CD4-positive, alpha-beta memory T cell (primary cell): ENCODE results near the gene GALNT18. TPM values are rescaled to one million over a fixed set of nuclear protein-coding genes. Genes with fewer than 3 reads are reported as not detected.
A peak's percentile ranks its signal among the peaks of the same experiment; 100 is the strongest.

ENCODE experiments used
- CTCF ChIA-PET: fragments of 350-600 bp; sonication (Branson Sonifier 250); formaldehyde crosslinking; loops from one replicate; lab custom pipeline; 2021; ENCODE audit warnings: inconsistent platforms; ENCODE audit not compliant: partially characterized antibody; lab: Charles Lee
- POLR2A ChIA-PET: fragments of 350-600 bp; sonication (Branson Sonifier 250); formaldehyde crosslinking; loops from one replicate; lab custom pipeline; 2021; ENCODE audit not compliant: partially characterized antibody; lab: Charles Lee
- DNase-seq, 5 donors: peaks; one replicate each; pipeline versions ENCODE4 v3.0.0 to v3.0.0-alpha.2; 2020 to 2022; ENCODE audit warnings: mixed read lengths in 1 of 5
- H3K27ac ChIP-seq: one replicate; pipeline ENCODE4 v1.7.0; 2013; ENCODE audit warnings: low read depth, low read length
- H3K27me3 ChIP-seq: 2 replicates; pipeline ENCODE4 v1.7.0; 2013; ENCODE audit warnings: mild to moderate bottlenecking, low read length, moderate library complexity; ENCODE audit not compliant: insufficient read depth
- H3K36me3 ChIP-seq: 2 replicates; pipeline ENCODE4 v1.7.0; 2013; ENCODE audit warnings: mild to moderate bottlenecking, low read length, moderate library complexity; ENCODE audit not compliant: insufficient read depth
- H3K4me1 ChIP-seq: 2 replicates; pipeline ENCODE4 v1.7.0; 2013; ENCODE audit warnings: mild to moderate bottlenecking, low read length, moderate library complexity; ENCODE audit not compliant: insufficient read depth
- H3K4me3 ChIP-seq, 2 donors: one replicate each; pipeline ENCODE4 v1.7.0; 2013; ENCODE audit warnings: low read length in 2 of 2, mild to moderate bottlenecking in 1 of 2
- H3K9me3 ChIP-seq, 2 donors: one replicate each; pipeline ENCODE4 v1.7.0; 2013; ENCODE audit warnings: low read length in 2 of 2, control low read depth in 1 of 2; ENCODE audit not compliant: control insufficient read depth in 1 of 2
- H3K27ac Mint-ChIP-seq, 7 donors: one replicate each; pipeline ENCODE4 v1.8.0; 2020 to 2021; ENCODE audit warnings: mixed read lengths in 7 of 7, mild to moderate bottlenecking in 6 of 7, inconsistent platforms in 3 of 7, moderate library complexity in 3 of 7
- H3K27me3 Mint-ChIP-seq, 2 donors: one replicate each; pipeline ENCODE4 v1.8.0; 2020 to 2021; ENCODE audit warnings: mixed read lengths in 2 of 2
- H3K36me3 Mint-ChIP-seq, 2 donors: one replicate each; pipeline ENCODE4 v1.8.0; 2020 to 2021; ENCODE audit warnings: mixed read lengths in 2 of 2, inconsistent platforms in 1 of 2, mild to moderate bottlenecking in 1 of 2
- H3K4me1 Mint-ChIP-seq, 4 donors: one replicate each; pipeline ENCODE4 v1.8.0; 2020 to 2021; ENCODE audit warnings: mixed read lengths in 4 of 4, mild to moderate bottlenecking in 1 of 4
- H3K4me3 Mint-ChIP-seq, 8 donors: one replicate each; pipeline ENCODE4 v1.8.0; 2020 to 2021; ENCODE audit warnings: mixed read lengths in 8 of 8, mild to moderate bottlenecking in 7 of 8, moderate library complexity in 6 of 8, inconsistent platforms in 3 of 8
- H3K9me3 Mint-ChIP-seq, 8 donors: one replicate each; pipeline ENCODE4 v1.8.0; 2020 to 2021; ENCODE audit warnings: mixed read lengths in 8 of 8, mild to moderate bottlenecking in 5 of 8, inconsistent platforms in 3 of 8, moderate library complexity in 1 of 8
- intact Hi-C: fragments of 100-400 bp; cut with micrococcal nuclease; formaldehyde crosslinking; loops from one replicate; pipeline ENCODE4 v1.15.1; 2023
- polyA plus RNA-seq, 2 donors: library from polyadenylated mRNA; unstranded; fragments of 300-500 nt; fragmentation: Illumina TruSeq; gene quantifications; one replicate each; pipeline ENCODE4 v1.2.3, GENCODE V29; 2021
- total RNA-seq, 2 experiments: library from RNA; stranded (reverse); gene quantifications; one replicate each; pipeline ENCODE4 v1.2.3, GENCODE V29; 2021

GALNT18 gene
- total and polyA plus RNA-seq, 4 experiments from 2014 or later = not detected

DNA sequence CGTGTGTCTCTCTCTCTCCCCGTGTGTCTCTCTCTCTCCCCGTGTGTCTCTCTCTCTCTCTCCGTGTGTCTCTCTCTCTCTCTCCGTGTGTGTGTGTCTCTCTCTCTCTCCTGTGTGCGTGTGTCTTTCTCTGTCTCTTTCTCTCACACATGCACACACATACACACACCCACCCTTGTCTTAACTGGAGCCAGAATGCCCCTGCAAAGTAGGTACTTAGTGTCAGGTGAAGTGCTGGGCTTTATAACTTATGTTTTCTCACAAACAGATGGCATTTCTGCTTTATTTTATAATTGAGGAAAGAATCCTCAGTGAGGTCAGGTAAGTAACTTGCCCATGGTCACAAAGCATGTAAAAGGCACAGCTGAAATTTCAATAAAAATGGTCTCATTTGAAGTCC lies 374.7 kb downstream of the GALNT18 start:
- no peaks in the 10 kb centered on the region for H3K36me3 Mint-ChIP-seq
- peaks cover 22 to 41% (median 27%) of the 10 kb centered on the region in 4 donors for H3K4me1 Mint-ChIP-seq
- ChIA-PET POLR2A (no interaction called here), CTCF (no interaction called here)
- no peak overlapping the region for H3K4me3 Mint-ChIP-seq
- no peak for DNase-seq
- Histone ChIP-seq H3K4me1 (peaks cover 30% of the 10 kb centered on the region), H3K27me3 (no peaks in the 10 kb centered on the region), H3K9me3 (no peaks in the 10 kb centered on the region), H3K4me3 (no peak overlapping the region), H3K36me3 (no peaks in the 10 kb centered on the region), H3K27ac (no peak overlapping the region)
- H3K27ac Mint-ChIP-seq = peak overlapping the region in 4 of 7 donors; percentile 42 to 66 (median 60)
- intact Hi-C loops = no loop called here
- H3K27me3 Mint-ChIP-seq = peaks cover 0 to 3% of the 10 kb centered on the region in 2 donors
- H3K9me3 Mint-ChIP-seq = peaks cover 0 to 2% (median 0%) of the 10 kb centered on the region in 8 donors

GRCh38 chr11:11246166-11246565 lies 375.6 kb downstream of the GALNT18 start:
- H3K27ac Mint-ChIP-seq = peak overlapping the region in 4 of 7 donors; percentile 61 to 87 (median 82)
- ChIA-PET CTCF (interaction anchor here (1.6 kb wide), 1 partner anchor 313 kb away, joined by 3 read pairs; no protein-coding TSS in a partner anchor), POLR2A (no interaction called here)
- Histone ChIP-seq H3K4me3 (no peak overlapping the region), H3K27ac (no peak overlapping the region), H3K36me3 (no peaks in the 10 kb centered on the region), H3K9me3 (no peaks in the 10 kb centered on the region), H3K4me1 (peaks cover 30% of the 10 kb centered on the region), H3K27me3 (no peaks in the 10 kb centered on the region)
- DNase-seq = no peak
- H3K9me3 Mint-ChIP-seq = peaks cover 0 to 2% (median 0%) of the 10 kb centered on the region in 8 donors
- H3K36me3 Mint-ChIP-seq = no peaks in the 10 kb centered on the region
- H3K27me3 Mint-ChIP-seq = no peaks in the 10 kb centered on the region
- H3K4me1 Mint-ChIP-seq = peaks cover 26 to 48% (median 31%) of the 10 kb centered on the region in 4 donors
- H3K4me3 Mint-ChIP-seq = no peak overlapping the region
- intact Hi-C loops = no loop called here

GRCh38 chr11:11245453-11245852 lies 376.4 kb downstream of the GALNT18 start:
- ChIA-PET CTCF (interaction anchor here (1.6 kb wide), 2 partner anchors 10 to 312 kb away, joined by 3 to 4 read pairs; no protein-coding TSS in a partner anchor), POLR2A (no interaction called here)
- Histone ChIP-seq H3K27ac (no peak overlapping the region), H3K27me3 (no peaks in the 10 kb centered on the region), H3K4me3 (no peak overlapping the region), H3K4me1 (peaks cover 30% of the 10 kb centered on the region), H3K9me3 (no peaks in the 10 kb centered on the region), H3K36me3 (no peaks in the 10 kb centered on the region)
- no peaks in the 10 kb centered on the region for H3K36me3 Mint-ChIP-seq
- no peak overlapping the region for H3K4me3 Mint-ChIP-seq
- H3K27ac Mint-ChIP-seq = peak overlapping the region in 3 of 7 donors; percentile 21 to 87 (median 42)
- no peaks in the 10 kb centered on the region for H3K27me3 Mint-ChIP-seq
- intact Hi-C loops = no loop called here
- DNase-seq = no peak
- peaks cover 0 to 2% (median 0%) of the 10 kb centered on the region in 8 donors for H3K9me3 Mint-ChIP-seq
- H3K4me1 Mint-ChIP-seq = peaks cover 26 to 48% (median 31%) of the 10 kb centered on the region in 4 donors

DNA sequence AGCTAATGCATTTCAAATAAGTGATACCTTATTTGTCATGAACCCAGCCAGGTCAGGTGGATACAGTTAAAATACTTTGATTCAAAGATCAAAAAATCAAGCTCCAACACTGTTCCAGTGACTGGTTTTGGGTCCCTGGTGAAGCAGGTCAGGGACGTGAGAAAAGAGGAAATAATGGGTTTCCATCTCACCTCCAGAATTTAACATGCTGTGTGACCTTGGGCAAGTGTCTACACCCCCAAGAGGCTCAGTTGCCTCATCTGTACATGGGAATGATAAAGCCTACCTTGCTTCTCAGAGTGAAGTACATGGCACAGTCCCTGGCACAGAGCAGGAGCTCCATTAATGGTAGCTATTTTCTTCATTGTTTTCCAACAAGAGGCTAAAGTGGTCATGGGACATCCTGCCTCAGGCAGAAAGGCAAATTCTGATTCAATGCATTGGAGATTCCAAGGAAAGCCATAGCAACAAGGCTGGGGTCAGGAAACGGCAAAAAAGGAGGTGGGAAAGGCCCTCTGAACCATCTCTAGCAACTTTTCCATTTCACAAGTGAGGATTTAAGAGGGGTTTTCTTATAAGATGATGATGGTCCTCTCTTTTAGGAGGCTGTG lies 377.2 kb downstream of the GALNT18 start:
- Mint-ChIP-seq H3K4me3 (peak overlapping the region in 4 of 8 donors; percentile 63 to 70 (median 67)), H3K4me1 (peaks cover 26 to 48% (median 31%) of the 10 kb centered on the region in 4 donors), H3K36me3 (no peaks in the 10 kb centered on the region), H3K27ac (peak overlapping the region; percentile 90 to 98 (median 95)), H3K9me3 (peaks cover 0 to 2% (median 0%) of the 10 kb centered on the region in 8 donors), H3K27me3 (no peaks in the 10 kb centered on the region)
- no peak overlapping the region for H3K4me3 ChIP-seq
- H3K9me3 ChIP-seq = no peaks in the 10 kb centered on the region
- DNase-seq = no peak
- ChIA-PET POLR2A (interaction anchor here (0.8 to 1.5 kb wide), 3 partner anchors 89 to 436 kb away, joined by 4 to 5 read pairs (median 4); partner anchors contain the start of genes EIF4G2 and ZBED5), CTCF (interaction anchor here (1.0 to 1.6 kb wide), 5 partner anchors 10 to 311 kb away, joined by 3 to 5 read pairs (median 3); no protein-coding TSS in a partner anchor)
- no peaks in the 10 kb centered on the region for H3K27me3 ChIP-seq
- H3K36me3 ChIP-seq = no peaks in the 10 kb centered on the region
- intact Hi-C loops = no loop called here
- peaks cover 30% of the 10 kb centered on the region for H3K4me1 ChIP-seq
- H3K27ac ChIP-seq = peak overlapping the region; percentile 52

DNA sequence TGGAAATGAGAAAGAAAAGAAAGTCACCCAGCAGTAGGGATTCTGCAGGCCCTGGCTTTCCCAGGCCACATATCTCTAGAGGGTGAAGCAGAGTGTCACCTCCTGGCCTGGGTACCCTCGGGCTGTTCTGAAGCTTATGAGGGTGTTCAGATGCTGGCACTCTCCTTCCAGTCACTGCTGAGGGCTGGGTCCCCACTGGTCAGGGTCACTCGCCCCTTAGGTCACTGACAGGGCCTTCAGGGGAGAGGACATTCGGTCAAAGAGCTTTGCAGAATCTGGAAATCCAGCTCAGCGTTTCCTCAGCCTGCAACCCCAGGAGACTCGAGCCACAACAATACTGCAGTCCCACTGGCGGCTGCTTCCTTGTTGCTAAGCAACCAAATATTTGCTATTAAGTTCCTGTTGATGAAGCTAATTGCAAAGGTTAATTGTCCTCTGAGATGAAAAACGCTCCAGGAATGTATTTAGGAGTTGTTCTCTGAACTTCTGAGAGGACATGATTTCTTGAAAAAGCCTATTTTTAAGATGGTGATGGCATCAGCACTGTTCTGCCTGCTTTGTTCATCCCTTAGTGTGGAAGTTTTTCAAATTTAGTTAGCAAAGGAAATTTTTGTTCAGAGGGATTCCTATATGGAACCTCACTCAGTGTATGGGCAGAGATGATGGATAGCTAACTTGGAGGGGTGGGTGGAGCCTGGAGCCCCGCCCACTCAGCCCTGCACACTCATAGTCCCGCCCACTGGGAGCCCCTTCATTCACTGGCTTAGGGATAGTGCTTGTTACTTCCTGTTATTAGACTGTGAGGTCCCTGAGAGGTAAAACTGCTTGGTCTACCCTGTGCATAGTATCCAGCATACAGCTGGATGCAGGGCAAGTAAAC lies 378.0 kb downstream of the GALNT18 start:
- Histone ChIP-seq H3K27me3 (no peaks in the 10 kb centered on the region), H3K9me3 (no peaks in the 10 kb centered on the region), H3K4me3 (no peak overlapping the region), H3K4me1 (peaks cover 30% of the 10 kb centered on the region), H3K27ac (peak overlapping the region; percentile 52), H3K36me3 (no peaks in the 10 kb centered on the region)
- CTCF ChIA-PET = interaction anchor here (0.8 to 1.6 kb wide), 5 partner anchors 9 to 790 kb away, joined by 3 to 5 read pairs (median 3); no protein-coding TSS in a partner anchor
- Mint-ChIP-seq H3K27me3 (no peaks in the 10 kb centered on the region), H3K9me3 (peaks cover 0 to 2% (median 0%) of the 10 kb centered on the region in 8 donors), H3K36me3 (no peaks in the 10 kb centered on the region), H3K4me3 (peak overlapping the region in 7 of 8 donors; percentile 55 to 70 (median 63)), H3K27ac (peak overlapping the region; percentile 90 to 98 (median 95)), H3K4me1 (peaks cover 26 to 48% (median 32%) of the 10 kb centered on the region in 4 donors)
- peak; percentile 69 to 78 (median 72) for DNase-seq
- intact Hi-C loops = no loop called here
- POLR2A ChIA-PET = interaction anchor here (0.8 to 1.5 kb wide), 3 partner anchors 88 to 435 kb away, joined by 4 to 5 read pairs (median 4); partner anchors contain the start of genes EIF4G2 and ZBED5

- ChIA-PET CTCF (interaction anchor here (0.8 to 1.4 kb wide), 2 partner anchors 37 to 789 kb away, joined by 3 read pairs; no protein-coding TSS in a partner anchor), POLR2A (interaction anchor here (1.5 kb wide), 2 partner anchors 87 to 434 kb away, joined by 4 to 5 read pairs; partner anchors contain the start of gene EIF4G2)
Measured at GRCh38 chr11:11243209-11243589, 378.6 kb downstream of the GALNT18 start.

More at GRCh38 chr11:11243209-11243589, 378.6 kb downstream of the GALNT18 start:
- DNase-seq = no peak
- H3K27me3 ChIP-seq = no peaks in the 10 kb centered on the region
- Mint-ChIP-seq H3K36me3 (no peaks in the 10 kb centered on the region), H3K9me3 (peaks cover 0 to 2% (median 0%) of the 10 kb centered on the region in 8 donors), H3K4me3 (peak overlapping the region in 7 of 8 donors; percentile 17 to 70 (median 57)), H3K4me1 (peaks cover 26 to 48% (median 32%) of the 10 kb centered on the region in 4 donors), H3K27me3 (no peaks in the 10 kb centered on the region), H3K27ac (peak overlapping the region; percentile 90 to 98 (median 95))
- H3K4me1 ChIP-seq = peaks cover 30% of the 10 kb centered on the region
- peak overlapping the region; percentile 52 for H3K27ac ChIP-seq
- intact Hi-C loops = no loop called here
- no peaks in the 10 kb centered on the region for H3K36me3 ChIP-seq
- no peaks in the 10 kb centered on the region for H3K9me3 ChIP-seq
- H3K4me3 ChIP-seq = no peak overlapping the region
